ENCODE results near the gene MED28.
"Not testable (repeated sequence)": the region's sequence is repeated elsewhere in the genome, so short reads cannot be mapped to it uniquely, and the experiment has no call there.

MED28 gene

GRCh38 chr4:17657090-17657489, 42.6 kb downstream of the MED28 start:
- H3K27ac ChIP-seq (ENCODE audit: low read depth, low read length) = no peak overlapping the region
- no peaks in the 10 kb centered on the region for H3K4me1 ChIP-seq (ENCODE audit: control insufficient read depth, insufficient read depth, low read length)
- H3K9ac ChIP-seq (ENCODE audit: low read length) = no peak overlapping the region
- no peaks in the 10 kb centered on the region for H3K36me3 ChIP-seq (ENCODE audit: control insufficient read depth, insufficient read depth, low read length)
- no peak overlapping the region for H3K4me3 ChIP-seq (ENCODE audit: low read length)
- H3K27me3 ChIP-seq (ENCODE audit: control insufficient read depth, insufficient read depth, low read length) = no peaks in the 10 kb centered on the region

- no peak overlapping the region for H3K9ac ChIP-seq (ENCODE audit: low read length)
- H3K36me3 ChIP-seq (ENCODE audit: control insufficient read depth, insufficient read depth, low read length) = no peaks in the 10 kb centered on the region
- no peak overlapping the region for H3K4me3 ChIP-seq (ENCODE audit: low read length)
- no peaks in the 10 kb centered on the region for H3K27me3 ChIP-seq (ENCODE audit: control insufficient read depth, insufficient read depth, low read length)
- H3K27ac ChIP-seq (ENCODE audit: low read depth, low read length) = no peak overlapping the region
- no peaks in the 10 kb centered on the region for H3K4me1 ChIP-seq (ENCODE audit: control insufficient read depth, insufficient read depth, low read length)
Measured at GRCh38 chr4:17657849-17658248, 43.4 kb downstream of the MED28 start.

- H3K27ac ChIP-seq (ENCODE audit: low read depth, low read length); H3K36me3 ChIP-seq (ENCODE audit: control insufficient read depth, insufficient read depth, low read length); H3K4me1 ChIP-seq (ENCODE audit: control insufficient read depth, insufficient read depth, low read length); H3K4me3 ChIP-seq (ENCODE audit: low read length); H3K27me3 ChIP-seq (ENCODE audit: control insufficient read depth, insufficient read depth, low read length); H3K9ac ChIP-seq (ENCODE audit: low read length): not testable (repeated sequence)
Measured at GRCh38 chr4:17659196-17659595, 44.8 kb downstream of the MED28 start.

- H3K27me3 ChIP-seq (ENCODE audit: control insufficient read depth, insufficient read depth, low read length) = no peaks in the 10 kb centered on the region
- no peak overlapping the region for H3K4me3 ChIP-seq (ENCODE audit: low read length)
- H3K9ac ChIP-seq (ENCODE audit: low read length) = no peak overlapping the region
- no peaks in the 10 kb centered on the region for H3K4me1 ChIP-seq (ENCODE audit: control insufficient read depth, insufficient read depth, low read length)
- no peak overlapping the region for H3K27ac ChIP-seq (ENCODE audit: low read depth, low read length)
- H3K36me3 ChIP-seq (ENCODE audit: control insufficient read depth, insufficient read depth, low read length) = no peaks in the 10 kb centered on the region
Measured at GRCh38 chr4:17662694-17663093, 48.3 kb downstream of the MED28 start.

- H3K27me3 ChIP-seq (ENCODE audit: control insufficient read depth, insufficient read depth, low read length) = no peaks in the 10 kb centered on the region
- no peak overlapping the region for H3K4me3 ChIP-seq (ENCODE audit: low read length)
- H3K36me3 ChIP-seq (ENCODE audit: control insufficient read depth, insufficient read depth, low read length) = no peaks in the 10 kb centered on the region
- H3K9ac ChIP-seq (ENCODE audit: low read length) = no peak overlapping the region
- no peak overlapping the region for H3K27ac ChIP-seq (ENCODE audit: low read depth, low read length)
- H3K4me1 ChIP-seq (ENCODE audit: control insufficient read depth, insufficient read depth, low read length) = no peaks in the 10 kb centered on the region
Measured at GRCh38 chr4:17664755-17665154, 50.3 kb downstream of the MED28 start.

- H3K36me3 ChIP-seq (ENCODE audit: control insufficient read depth, insufficient read depth, low read length) = no peaks in the 10 kb centered on the region
- no peak overlapping the region for H3K9ac ChIP-seq (ENCODE audit: low read length)
- no peak overlapping the region for H3K4me3 ChIP-seq (ENCODE audit: low read length)
- no peaks in the 10 kb centered on the region for H3K27me3 ChIP-seq (ENCODE audit: control insufficient read depth, insufficient read depth, low read length)
- no peaks in the 10 kb centered on the region for H3K4me1 ChIP-seq (ENCODE audit: control insufficient read depth, insufficient read depth, low read length)
- no peak overlapping the region for H3K27ac ChIP-seq (ENCODE audit: low read depth, low read length)
Measured at GRCh38 chr4:17665346-17665745, 50.9 kb downstream of the MED28 start.

- H3K4me3 ChIP-seq (ENCODE audit: low read length) = no peak overlapping the region
- H3K36me3 ChIP-seq (ENCODE audit: control insufficient read depth, insufficient read depth, low read length) = no peaks in the 10 kb centered on the region
- no peak overlapping the region for H3K27ac ChIP-seq (ENCODE audit: low read depth, low read length)
- H3K4me1 ChIP-seq (ENCODE audit: control insufficient read depth, insufficient read depth, low read length) = no peaks in the 10 kb centered on the region
- no peak overlapping the region for H3K9ac ChIP-seq (ENCODE audit: low read length)
- no peaks in the 10 kb centered on the region for H3K27me3 ChIP-seq (ENCODE audit: control insufficient read depth, insufficient read depth, low read length)
Measured at GRCh38 chr4:17665852-17666251, 51.4 kb downstream of the MED28 start.

GRCh38 chr4:17667253-17667652, 52.8 kb downstream of the MED28 start:
- no peak overlapping the region for H3K9ac ChIP-seq (ENCODE audit: low read length)
- H3K27ac ChIP-seq (ENCODE audit: low read depth, low read length) = no peak overlapping the region
- H3K4me3 ChIP-seq (ENCODE audit: low read length) = no peak overlapping the region
- no peaks in the 10 kb centered on the region for H3K36me3 ChIP-seq (ENCODE audit: control insufficient read depth, insufficient read depth, low read length)
- H3K27me3 ChIP-seq (ENCODE audit: control insufficient read depth, insufficient read depth, low read length) = no peaks in the 10 kb centered on the region
- H3K4me1 ChIP-seq (ENCODE audit: control insufficient read depth, insufficient read depth, low read length) = no peaks in the 10 kb centered on the region

GRCh38 chr4:17667653-17668201, 53.3 kb downstream of the MED28 start:
- Histone ChIP-seq H3K9ac (ENCODE audit: low read length) (no peak overlapping the region), H3K4me3 (ENCODE audit: low read length) (no peak overlapping the region), H3K36me3 (ENCODE audit: control insufficient read depth, insufficient read depth, low read length) (no peaks in the 10 kb centered on the region), H3K4me1 (ENCODE audit: control insufficient read depth, insufficient read depth, low read length) (no peaks in the 10 kb centered on the region), H3K27me3 (ENCODE audit: control insufficient read depth, insufficient read depth, low read length) (no peaks in the 10 kb centered on the region), H3K27ac (ENCODE audit: low read depth, low read length) (no peak overlapping the region)

- Histone ChIP-seq H3K27ac (ENCODE audit: low read depth, low read length) (no peak overlapping the region), H3K4me1 (ENCODE audit: control insufficient read depth, insufficient read depth, low read length) (no peaks in the 10 kb centered on the region), H3K4me3 (ENCODE audit: low read length) (no peak overlapping the region), H3K9ac (ENCODE audit: low read length) (no peak overlapping the region), H3K36me3 (ENCODE audit: control insufficient read depth, insufficient read depth, low read length) (no peaks in the 10 kb centered on the region), H3K27me3 (ENCODE audit: control insufficient read depth, insufficient read depth, low read length) (no peaks in the 10 kb centered on the region)
Measured at GRCh38 chr4:17670423-17670822, 56.0 kb downstream of the MED28 start.

- Histone ChIP-seq H3K27ac (ENCODE audit: low read depth, low read length) (no peak overlapping the region), H3K27me3 (ENCODE audit: control insufficient read depth, insufficient read depth, low read length) (no peaks in the 10 kb centered on the region), H3K9ac (ENCODE audit: low read length) (no peak overlapping the region), H3K4me3 (ENCODE audit: low read length) (no peak overlapping the region), H3K36me3 (ENCODE audit: control insufficient read depth, insufficient read depth, low read length) (no peaks in the 10 kb centered on the region), H3K4me1 (ENCODE audit: control insufficient read depth, insufficient read depth, low read length) (no peaks in the 10 kb centered on the region)
Measured at GRCh38 chr4:17680559-17681280, 66.3 kb downstream of the MED28 start.

- no peak overlapping the region for H3K27ac ChIP-seq (ENCODE audit: low read depth, low read length)
Measured at GRCh38 chr4:17681281-17682221, 67.1 kb downstream of the MED28 start.

More at GRCh38 chr4:17681281-17682221, 67.1 kb downstream of the MED28 start:
- Histone ChIP-seq H3K9ac (ENCODE audit: low read length) (no peak overlapping the region), H3K4me1 (ENCODE audit: control insufficient read depth, insufficient read depth, low read length) (no peaks in the 10 kb centered on the region), H3K27me3 (ENCODE audit: control insufficient read depth, insufficient read depth, low read length) (no peaks in the 10 kb centered on the region), H3K4me3 (ENCODE audit: low read length) (no peak overlapping the region), H3K36me3 (ENCODE audit: control insufficient read depth, insufficient read depth, low read length) (no peaks in the 10 kb centered on the region)
